Liver (tissue), 9 donors: ENCODE measurements around the gene MRPL32. TPM values are rescaled to one million over a fixed set of nuclear protein-coding genes. Genes with fewer than 3 reads are reported as not detected.

ENCODE experiments used
- DNase-seq: peaks from one replicate; pipeline ENCODE4 v3.0.0-alpha.2; 2017; ENCODE audit warnings: low spot score
- H3K27ac ChIP-seq, 2 donors: one replicate each; pipeline ENCODE4 v1.7.0; 2013; ENCODE audit warnings: inconsistent platforms in 2 of 2, low read length in 2 of 2, control low read depth in 1 of 2, low read depth in 1 of 2, mild to moderate bottlenecking in 1 of 2
- H3K27me3 ChIP-seq, 4 donors: one replicate each; pipeline versions ENCODE4 v1.6.1 to v1.7.0; 2013; ENCODE audit warnings: low read length in 3 of 4, inconsistent platforms in 1 of 4, mild to moderate bottlenecking in 1 of 4, moderate library complexity in 1 of 4; ENCODE audit not compliant: control insufficient read depth in 4 of 4, insufficient read depth in 4 of 4
- H3K36me3 ChIP-seq, 4 donors: one replicate each; pipeline versions ENCODE4 v1.6.1 to v1.7.0; 2013; ENCODE audit warnings: low read length in 3 of 4, mild to moderate bottlenecking in 3 of 4, low read depth in 1 of 4, moderate library complexity in 1 of 4; ENCODE audit not compliant: control insufficient read depth in 4 of 4, insufficient read depth in 3 of 4
- H3K4me1 ChIP-seq, 4 donors: one replicate each; pipeline versions ENCODE4 v1.6.1 to v1.7.0; 2013; ENCODE audit warnings: low read length in 3 of 4, mild to moderate bottlenecking in 3 of 4, moderate library complexity in 1 of 4; ENCODE audit not compliant: control insufficient read depth in 4 of 4, insufficient read depth in 4 of 4
- H3K4me3 ChIP-seq, 3 donors: one replicate each; pipeline versions ENCODE4 v1.6.1 to v1.7.0; 2013; ENCODE audit warnings: low read length in 3 of 3, control low read depth in 1 of 3, low read depth in 1 of 3, mild to moderate bottlenecking in 1 of 3
- H3K9ac ChIP-seq, 2 donors: one replicate each; pipeline ENCODE4 v1.7.0; 2013; ENCODE audit warnings: low read length in 2 of 2, mild to moderate bottlenecking in 2 of 2, moderate library complexity in 2 of 2, control low read depth in 1 of 2, low read depth in 1 of 2
- H3K9me3 ChIP-seq, 4 donors: one replicate each; pipeline versions ENCODE4 v1.6.1 to v1.7.0; 2013; ENCODE audit warnings: low read length in 3 of 4; ENCODE audit not compliant: control insufficient read depth in 4 of 4
- ATF3 ChIP-seq: IDR thresholded peaks from 2 replicates; pipeline ENCODE4 v1.6.1; 2016; ENCODE audit warnings: antibody characterized with exemption
- CTCF ChIP-seq: fragments of 150-350 bp; IDR thresholded peaks from 2 replicates; pipeline ENCODE4 v1.5.1; 2017; ENCODE audit warnings: improper control_type of control experiment, low read depth, low read length; ENCODE audit not compliant: missing input control
- EGR1 ChIP-seq, 2 donors: IDR thresholded peaks; 2 replicates each; pipeline ENCODE4 v1.6.1; 2016 to 2018; ENCODE audit warnings: antibody characterized with exemption in 2 of 2, low read depth in 2 of 2
- FOXA1 ChIP-seq: IDR thresholded peaks from 2 replicates; pipeline ENCODE4 v1.6.1; 2016; ENCODE audit warnings: antibody characterized with exemption
- FOXA2 ChIP-seq: IDR thresholded peaks from 2 replicates; pipeline ENCODE4 v1.6.1; 2016; ENCODE audit warnings: antibody characterized with exemption
- GABPA ChIP-seq, 2 donors: IDR thresholded peaks in 1 of 2; conservative IDR thresholded peaks in 1 of 2; 2 replicates each; pipeline ENCODE4 v1.6.1; 2016; ENCODE audit warnings: antibody characterized with exemption in 2 of 2, mild to moderate bottlenecking in 1 of 2, moderate library complexity in 1 of 2
- HNF4A ChIP-seq, 2 donors: conservative IDR thresholded peaks; 2 replicates each; pipeline ENCODE4 v1.6.1; 2016; ENCODE audit warnings: antibody characterized with exemption in 2 of 2, mild to moderate bottlenecking in 2 of 2
- HNF4G ChIP-seq: IDR thresholded peaks from 2 replicates; pipeline ENCODE4 v1.6.1; 2016; ENCODE audit warnings: antibody characterized with exemption
- JUND ChIP-seq, 2 donors: IDR thresholded peaks; 2 replicates each; pipeline ENCODE4 v1.6.1; 2016; ENCODE audit warnings: antibody characterized with exemption in 2 of 2
- MAX ChIP-seq: IDR thresholded peaks from 2 replicates; pipeline ENCODE4 v1.6.1; 2016; ENCODE audit warnings: antibody characterized with exemption
- NR2F2 ChIP-seq: IDR thresholded peaks from 2 replicates; pipeline ENCODE4 v1.6.1; 2016; ENCODE audit warnings: antibody characterized with exemption
- RAD21 ChIP-seq, 2 donors: IDR thresholded peaks; 2 replicates each; pipeline ENCODE4 v1.6.1; 2016; ENCODE audit warnings: antibody characterized with exemption in 2 of 2, mild to moderate bottlenecking in 2 of 2
- REST ChIP-seq: IDR thresholded peaks from 2 replicates; pipeline ENCODE4 v1.6.1; 2016; ENCODE audit warnings: antibody characterized with exemption, mild to moderate bottlenecking
- RXRA ChIP-seq, 2 donors: IDR thresholded peaks; 2 replicates each; pipeline ENCODE4 v1.6.1; 2017 to 2018; ENCODE audit warnings: antibody characterized with exemption in 2 of 2, mild to moderate bottlenecking in 1 of 2
- SP1 ChIP-seq: IDR thresholded peaks from 2 replicates; pipeline ENCODE4 v1.6.1; 2018; ENCODE audit warnings: antibody characterized with exemption, mild to moderate bottlenecking
- TAF1 ChIP-seq: conservative IDR thresholded peaks from 2 replicates; pipeline ENCODE4 v1.6.1; 2016; ENCODE audit warnings: antibody characterized with exemption, mild to moderate bottlenecking
- YY1 ChIP-seq: IDR thresholded peaks from 2 replicates; pipeline ENCODE4 v1.6.1; 2016; ENCODE audit warnings: antibody characterized with exemption, mild to moderate bottlenecking
- WGBS: extraction: QIAGEN DNeasy Blood & Tissue Kit; methylation state at CpG from one replicate; pipeline ENCODE4 v1.1.7; 2013; 5-methylcytosine and 5-hydroxymethylcytosine counted together
- polyA plus RNA-seq, 2 donors: library from polyadenylated mRNA; stranded (reverse) in 1 of 2; unstranded in 1 of 2; fragments of 200-250 nt in 1 of 2; fragments of >200 nt in 1 of 2; fragmentation: Nextera tagmentation in 1 of 2; extraction: Ambion mirVana in 1 of 2; gene quantifications; one replicate each; pipeline versions ENCODE4 v1.2.1 to v1.2.3, GENCODE V29; 2013 to 2015
- total RNA-seq, 2 donors: library from RNA; depleted of rRNA; stranded (reverse); fragments of >200 nt; gene quantifications; one replicate each; pipeline ENCODE4 v1.2.3, GENCODE V29; 2014
- donor health status: healthy.
- donor health status: healthy.
- donor health status: healthy.
- donor health status: healthy.
- donor health status: healthy.

MRPL32 gene
- total and polyA plus RNA-seq, 4 donors = 23.6 to 94.7 (median 47.9) TPM

- no peaks in the 10 kb centered on the region for H3K36me3 ChIP-seq
- no peak overlapping the region for H3K27ac ChIP-seq
- no peaks in the 10 kb centered on the region for H3K4me1 ChIP-seq
- H3K4me3 ChIP-seq = no peak overlapping the region
- TF ChIP-seq ATF3 (no peak), NR2F2 (no peak), GABPA (IDR thresholded peaks at IDR 0.05 in 1 of 2, conservative IDR thresholded peaks at IDR 0.05 in 1 of 2) (no peak), MAX (no peak)
- DNase-seq = no peak
- no peaks in the 10 kb centered on the region for H3K27me3 ChIP-seq
- H3K9me3 ChIP-seq = no peaks in the 10 kb centered on the region
- no peak overlapping the region for H3K9ac ChIP-seq
- WGBS = 39% methylated on average over 4 of the region's 4 CpGs
These were observed 13.8 kb downstream of the MRPL32 start for GRCh38 chr7:42945821-42946626.

- no peaks in the 10 kb centered on the region for H3K27me3 ChIP-seq
- no peaks in the 10 kb centered on the region for H3K36me3 ChIP-seq
- no peaks in the 10 kb centered on the region for H3K4me1 ChIP-seq
- no peak for TF ChIP-seq RXRA (IDR thresholded peaks at IDR 0.05)
- TF ChIP-seq FOXA2 = no peak
- TF ChIP-seq RAD21 (IDR thresholded peaks at IDR 0.05) = no peak
- no peak for TF ChIP-seq HNF4G
- TF ChIP-seq JUND (IDR thresholded peaks at IDR 0.05) = no peak
- no peak for TF ChIP-seq ATF3
- no peak for TF ChIP-seq GABPA (IDR thresholded peaks at IDR 0.05 in 1 of 2, conservative IDR thresholded peaks at IDR 0.05 in 1 of 2)
- TF ChIP-seq YY1 = no peak
- no peak for TF ChIP-seq MAX
- TF ChIP-seq HNF4A (conservative IDR thresholded peaks at IDR 0.05) = no peak
- TF ChIP-seq FOXA1 = no peak
- TF ChIP-seq TAF1 = no peak
- H3K27ac ChIP-seq = no peak overlapping the region
- DNase-seq = no peak
- no peaks in the 10 kb centered on the region for H3K9me3 ChIP-seq
- H3K9ac ChIP-seq = no peak overlapping the region
- 95% methylated on average over 2 of the region's 2 CpGs for WGBS
- no peak overlapping the region for H3K4me3 ChIP-seq
These were observed 14.4 kb downstream of the MRPL32 start for GRCh38 chr7:42946627-42946950.

- H3K27ac ChIP-seq = no peak overlapping the region
- no peaks in the 10 kb centered on the region for H3K4me1 ChIP-seq
- 72% methylated on average over 2 of the region's 2 CpGs for WGBS
- H3K9me3 ChIP-seq = no peaks in the 10 kb centered on the region
- no peak for DNase-seq
- no peaks in the 10 kb centered on the region for H3K27me3 ChIP-seq
- H3K36me3 ChIP-seq = no peaks in the 10 kb centered on the region
- no peak overlapping the region for H3K9ac ChIP-seq
- no peak overlapping the region for H3K4me3 ChIP-seq
- TF ChIP-seq MAX (no peak), YY1 (no peak), REST (no peak), CTCF (no peak), HNF4A (conservative IDR thresholded peaks at IDR 0.05) (no peak), RXRA (IDR thresholded peaks at IDR 0.05) (no peak), RAD21 (IDR thresholded peaks at IDR 0.05) (no peak), GABPA (IDR thresholded peaks at IDR 0.05 in 1 of 2, conservative IDR thresholded peaks at IDR 0.05 in 1 of 2) (no peak), FOXA1 (no peak), NR2F2 (no peak), EGR1 (IDR thresholded peaks at IDR 0.05; ENCODE audit: low read depth in 2 of 2) (no peak), FOXA2 (no peak), JUND (IDR thresholded peaks at IDR 0.05) (no peak), ATF3 (no peak), HNF4G (no peak), SP1 (no peak)
These were observed 15.3 kb downstream of the MRPL32 start for GRCh38 chr7:42947521-42947920.
